ENCODE data around the gene STAT3.

The STAT3 gene

DNA sequence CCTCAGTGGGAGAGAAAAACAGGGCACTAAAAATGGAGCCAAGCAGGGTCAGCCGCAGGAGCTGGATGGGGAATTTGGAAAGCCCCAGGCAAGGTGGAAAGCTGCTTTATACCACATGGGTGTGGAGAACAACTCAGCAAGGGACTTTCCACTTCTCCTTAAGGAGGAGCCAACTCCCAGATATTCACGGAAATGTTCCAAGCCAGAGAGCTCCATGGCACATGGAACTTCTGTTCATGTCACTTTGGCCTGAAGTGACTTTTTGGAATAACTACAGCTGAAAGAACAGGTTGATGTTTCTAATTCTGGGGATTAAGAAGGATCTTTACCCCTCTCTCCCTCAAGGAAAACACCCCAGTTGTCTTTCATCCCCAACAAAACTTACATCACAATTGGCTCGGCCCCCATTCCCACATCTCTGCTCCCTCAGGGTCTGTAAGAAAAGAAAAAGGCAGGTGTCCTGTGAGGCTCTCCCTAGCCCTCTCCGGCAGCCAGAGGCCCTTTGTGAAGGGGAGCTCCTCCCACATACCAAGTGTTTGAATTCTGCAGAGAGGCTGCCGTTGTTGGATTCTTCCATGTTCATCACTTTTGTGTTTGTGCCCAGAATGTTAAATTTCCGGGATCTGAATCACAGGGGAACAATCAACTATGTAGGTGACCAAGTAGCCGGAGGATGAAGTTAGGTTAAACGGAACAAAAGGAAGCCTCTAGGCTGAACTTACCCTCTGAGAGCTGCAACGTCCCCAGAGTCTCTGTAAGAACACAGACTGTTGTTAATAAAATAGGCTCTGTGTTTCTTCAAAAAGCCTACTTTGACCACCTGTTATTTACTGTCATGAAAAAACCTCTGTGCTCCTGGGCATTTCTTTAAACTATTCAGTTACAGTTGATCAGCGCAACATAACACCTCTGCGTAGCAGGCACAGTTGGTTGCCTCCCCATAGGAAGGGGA lies 58.9 kb downstream of the STAT3 start:
- Histone ChIP-seq H3K27ac (replicated peaks) (no peak overlapping the region), H3K27me3 (ENCODE audit: insufficient read depth, poor library complexity, severe bottlenecking) (no peaks in the 10 kb centered on the region), H3K4me3 (replicated peaks; ENCODE audit: insufficient read depth, low read length) (no peak overlapping the region)
- TF ChIP-seq GABPA (IDR thresholded peaks at IDR 0.05; ENCODE audit: low read depth) (no peak), POLR2AphosphoS5 (IDR thresholded peaks at IDR 0.05; ENCODE audit: low read depth) (no peak), SPI1 (IDR thresholded peaks at IDR 0.05; ENCODE audit: borderline replicate concordance, low read depth) (no peak)
- TF ChIP-seq, protein P1, sequence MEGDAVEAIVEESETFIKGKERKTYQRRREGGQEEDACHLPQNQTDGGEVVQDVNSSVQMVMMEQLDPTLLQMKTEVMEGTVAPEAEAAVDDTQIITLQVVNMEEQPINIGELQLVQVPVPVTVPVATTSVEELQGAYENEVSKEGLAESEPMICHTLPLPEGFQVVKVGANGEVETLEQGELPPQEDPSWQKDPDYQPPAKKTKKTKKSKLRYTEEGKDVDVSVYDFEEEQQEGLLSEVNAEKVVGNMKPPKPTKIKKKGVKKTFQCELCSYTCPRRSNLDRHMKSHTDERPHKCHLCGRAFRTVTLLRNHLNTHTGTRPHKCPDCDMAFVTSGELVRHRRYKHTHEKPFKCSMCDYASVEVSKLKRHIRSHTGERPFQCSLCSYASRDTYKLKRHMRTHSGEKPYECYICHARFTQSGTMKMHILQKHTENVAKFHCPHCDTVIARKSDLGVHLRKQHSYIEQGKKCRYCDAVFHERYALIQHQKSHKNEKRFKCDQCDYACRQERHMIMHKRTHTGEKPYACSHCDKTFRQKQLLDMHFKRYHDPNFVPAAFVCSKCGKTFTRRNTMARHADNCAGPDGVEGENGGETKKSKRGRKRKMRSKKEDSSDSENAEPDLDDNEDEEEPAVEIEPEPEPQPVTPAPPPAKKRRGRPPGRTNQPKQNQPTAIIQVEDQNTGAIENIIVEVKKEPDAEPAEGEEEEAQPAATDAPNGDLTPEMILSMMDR (IDR thresholded peaks at IDR 0.05; ENCODE audit: insufficient read depth, low read length): no peak
- TF ChIP-seq, protein P2, sequence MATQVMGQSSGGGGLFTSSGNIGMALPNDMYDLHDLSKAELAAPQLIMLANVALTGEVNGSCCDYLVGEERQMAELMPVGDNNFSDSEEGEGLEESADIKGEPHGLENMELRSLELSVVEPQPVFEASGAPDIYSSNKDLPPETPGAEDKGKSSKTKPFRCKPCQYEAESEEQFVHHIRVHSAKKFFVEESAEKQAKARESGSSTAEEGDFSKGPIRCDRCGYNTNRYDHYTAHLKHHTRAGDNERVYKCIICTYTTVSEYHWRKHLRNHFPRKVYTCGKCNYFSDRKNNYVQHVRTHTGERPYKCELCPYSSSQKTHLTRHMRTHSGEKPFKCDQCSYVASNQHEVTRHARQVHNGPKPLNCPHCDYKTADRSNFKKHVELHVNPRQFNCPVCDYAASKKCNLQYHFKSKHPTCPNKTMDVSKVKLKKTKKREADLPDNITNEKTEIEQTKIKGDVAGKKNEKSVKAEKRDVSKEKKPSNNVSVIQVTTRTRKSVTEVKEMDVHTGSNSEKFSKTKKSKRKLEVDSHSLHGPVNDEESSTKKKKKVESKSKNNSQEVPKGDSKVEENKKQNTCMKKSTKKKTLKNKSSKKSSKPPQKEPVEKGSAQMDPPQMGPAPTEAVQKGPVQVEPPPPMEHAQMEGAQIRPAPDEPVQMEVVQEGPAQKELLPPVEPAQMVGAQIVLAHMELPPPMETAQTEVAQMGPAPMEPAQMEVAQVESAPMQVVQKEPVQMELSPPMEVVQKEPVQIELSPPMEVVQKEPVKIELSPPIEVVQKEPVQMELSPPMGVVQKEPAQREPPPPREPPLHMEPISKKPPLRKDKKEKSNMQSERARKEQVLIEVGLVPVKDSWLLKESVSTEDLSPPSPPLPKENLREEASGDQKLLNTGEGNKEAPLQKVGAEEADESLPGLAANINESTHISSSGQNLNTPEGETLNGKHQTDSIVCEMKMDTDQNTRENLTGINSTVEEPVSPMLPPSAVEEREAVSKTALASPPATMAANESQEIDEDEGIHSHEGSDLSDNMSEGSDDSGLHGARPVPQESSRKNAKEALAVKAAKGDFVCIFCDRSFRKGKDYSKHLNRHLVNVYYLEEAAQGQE (IDR thresholded peaks at IDR 0.05; ENCODE audit: insufficient replicate concordance, low read depth): no peak
- no peak for DNase-seq (ENCODE audit: low read depth in 1 of 2, low spot score in 1 of 2)

GRCh38 chr17:42325026-42325425 lies 63.2 kb downstream of the STAT3 start:
- no peak overlapping the region for H3K4me3 ChIP-seq (replicated peaks; ENCODE audit: insufficient read depth, low read length)
- DNase-seq (ENCODE audit: low read depth in 1 of 2, low spot score in 1 of 2): no peak
- TF ChIP-seq POLR2AphosphoS5 (IDR thresholded peaks at IDR 0.05; ENCODE audit: low read depth): no peak
- TF ChIP-seq, protein P2 (IDR thresholded peaks at IDR 0.05; ENCODE audit: insufficient replicate concordance, low read depth): no peak
- TF ChIP-seq, protein P1 (IDR thresholded peaks at IDR 0.05; ENCODE audit: insufficient read depth, low read length): no peak
- no peak overlapping the region for H3K27ac ChIP-seq (replicated peaks)
- H3K27me3 ChIP-seq (ENCODE audit: insufficient read depth, poor library complexity, severe bottlenecking): no peaks in the 10 kb centered on the region

GRCh38 chr17:42323268-42323773 lies 64.9 kb downstream of the STAT3 start:
- no peak overlapping the region for H3K27ac ChIP-seq (replicated peaks)

GRCh38 chr17:42322382-42323267 lies 65.6 kb downstream of the STAT3 start:
- no peak for TF ChIP-seq SPI1 (IDR thresholded peaks at IDR 0.05; ENCODE audit: borderline replicate concordance, low read depth)
- TF ChIP-seq, protein P1 (IDR thresholded peaks at IDR 0.05; ENCODE audit: insufficient read depth, low read length): peak; percentile 99
- H3K27me3 ChIP-seq (ENCODE audit: insufficient read depth, poor library complexity, severe bottlenecking): no peaks in the 10 kb centered on the region
- H3K27ac ChIP-seq (replicated peaks): no peak overlapping the region
- no peak overlapping the region for H3K4me3 ChIP-seq (replicated peaks; ENCODE audit: insufficient read depth, low read length)
- DNase-seq (ENCODE audit: low read depth in 1 of 2, low spot score in 1 of 2): peak; percentile 92 to 93

More at GRCh38 chr17:42323268-42323773, 64.9 kb downstream of the STAT3 start:
- no peak for DNase-seq (ENCODE audit: low read depth in 1 of 2, low spot score in 1 of 2)
- Histone ChIP-seq H3K27me3 (ENCODE audit: insufficient read depth, poor library complexity, severe bottlenecking) (no peaks in the 10 kb centered on the region), H3K4me3 (replicated peaks; ENCODE audit: insufficient read depth, low read length) (no peak overlapping the region)
- no peak for TF ChIP-seq POLR2AphosphoS5 (IDR thresholded peaks at IDR 0.05; ENCODE audit: low read depth)
